Esophagus muscularis mucosa (tissue), 4 donors: ENCODE measurements around the gene GSE1.

ENCODE experiments used
- EP300 ChIP-seq: sonication (generic); formaldehyde crosslinking; IDR thresholded peaks from one replicate; pipeline ENCODE4 v1.6.1; 2017; ENCODE audit warnings: antibody characterized with exemption
- POLR2A ChIP-seq: fragments of 450-650 bp; IDR thresholded peaks from one replicate; pipeline ENCODE4 v1.6.1; 2017; ENCODE audit warnings: antibody characterized with exemption, moderate library complexity, mild to moderate bottlenecking, low read depth
- TF ChIP-seq, protein P1 (sequence below), 3 experiments: fragments of 200-600 bp in 2 of 3; fragments of 450-650 bp in 1 of 3; sonication (generic) in 2 of 3; IDR thresholded peaks; one replicate each; pipeline ENCODE4 v1.5.1; 2017 to 2019; ENCODE audit warnings: antibody characterized with exemption in 3 of 3, mild to moderate bottlenecking in 2 of 3, moderate library complexity in 1 of 3

DNA sequence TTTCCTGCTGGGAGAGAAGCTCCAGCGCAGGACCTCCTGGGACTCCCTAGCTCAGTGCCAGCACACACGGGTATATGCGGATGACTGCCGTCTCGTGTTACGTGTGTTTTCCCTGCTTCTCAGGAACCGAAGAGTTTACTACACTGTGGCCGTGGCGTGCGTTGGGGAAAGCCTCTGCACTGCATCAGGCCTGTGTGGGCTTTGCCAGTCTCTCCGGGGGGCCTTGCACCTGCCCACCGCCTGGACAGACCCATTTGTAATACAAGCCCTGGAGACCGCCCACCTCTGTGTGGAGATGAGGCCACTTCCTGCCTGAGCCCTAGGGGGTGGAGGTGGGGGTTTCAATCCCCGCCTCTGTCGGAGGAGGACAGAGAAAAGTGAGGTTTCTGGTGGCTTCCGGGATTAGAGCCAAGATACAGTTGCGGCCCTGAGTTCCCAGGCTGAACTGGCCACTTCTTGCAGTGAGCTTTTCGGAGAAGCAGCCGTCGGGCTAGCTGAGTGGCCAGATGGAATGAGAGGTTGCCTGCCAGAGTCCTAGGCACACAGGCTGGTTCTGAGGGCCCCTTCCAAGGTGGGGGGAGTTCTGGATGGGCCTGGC is 43.4 kb upstream of the GSE1 start:
- TF ChIP-seq EP300: no peak
- no peak for TF ChIP-seq POLR2A
- TF ChIP-seq, protein P1, sequence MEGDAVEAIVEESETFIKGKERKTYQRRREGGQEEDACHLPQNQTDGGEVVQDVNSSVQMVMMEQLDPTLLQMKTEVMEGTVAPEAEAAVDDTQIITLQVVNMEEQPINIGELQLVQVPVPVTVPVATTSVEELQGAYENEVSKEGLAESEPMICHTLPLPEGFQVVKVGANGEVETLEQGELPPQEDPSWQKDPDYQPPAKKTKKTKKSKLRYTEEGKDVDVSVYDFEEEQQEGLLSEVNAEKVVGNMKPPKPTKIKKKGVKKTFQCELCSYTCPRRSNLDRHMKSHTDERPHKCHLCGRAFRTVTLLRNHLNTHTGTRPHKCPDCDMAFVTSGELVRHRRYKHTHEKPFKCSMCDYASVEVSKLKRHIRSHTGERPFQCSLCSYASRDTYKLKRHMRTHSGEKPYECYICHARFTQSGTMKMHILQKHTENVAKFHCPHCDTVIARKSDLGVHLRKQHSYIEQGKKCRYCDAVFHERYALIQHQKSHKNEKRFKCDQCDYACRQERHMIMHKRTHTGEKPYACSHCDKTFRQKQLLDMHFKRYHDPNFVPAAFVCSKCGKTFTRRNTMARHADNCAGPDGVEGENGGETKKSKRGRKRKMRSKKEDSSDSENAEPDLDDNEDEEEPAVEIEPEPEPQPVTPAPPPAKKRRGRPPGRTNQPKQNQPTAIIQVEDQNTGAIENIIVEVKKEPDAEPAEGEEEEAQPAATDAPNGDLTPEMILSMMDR (IDR thresholded peaks at IDR 0.05): no peak
